ENCODE data around the gene TUBGCP3. TPM values are rescaled to one million over a fixed set of nuclear protein-coding genes. Genes with fewer than 3 reads are reported as not detected.

Gene TUBGCP3
- total RNA-seq, 1 experiment from 2014 or later, result 37.3 TPM

DNA sequence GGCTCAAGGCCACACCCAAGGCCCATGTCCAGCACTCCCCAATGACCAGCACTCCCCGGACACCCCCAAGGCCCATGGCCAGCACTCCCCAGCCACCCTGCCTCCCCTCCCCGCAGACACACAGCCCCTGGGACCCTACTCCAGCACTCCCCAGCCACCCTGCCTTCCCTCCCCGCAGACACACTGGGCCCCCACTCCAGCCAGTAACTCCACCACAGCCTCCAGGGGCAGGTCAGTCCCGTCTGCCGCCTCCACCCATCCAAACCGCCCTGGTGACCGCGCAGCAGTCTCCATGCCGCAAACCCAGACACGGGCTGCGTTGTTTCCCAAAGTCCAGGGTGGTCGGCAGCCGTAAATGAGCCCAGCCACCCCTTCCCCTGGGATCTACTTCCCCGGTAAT lies 141.1 kb downstream of the TUBGCP3 start:
- no peak overlapping the region for H3K4me2 ChIP-seq (ENCODE audit: insufficient read depth, insufficient read length, low read length)
- no CpG with 5 or more reads among the region's 14 CpGs for WGBS (ENCODE audit: extremely low coverage, insufficient read length, low lambda C conversion rate)
- no peaks in the 10 kb centered on the region for H3K79me2 ChIP-seq (ENCODE audit: insufficient read depth, low read length)

More for the DNA sequence above, 141.1 kb downstream of the TUBGCP3 start:
- H3K23me2 ChIP-seq (ENCODE audit: insufficient read length, low read depth, low read length, poor library complexity, severe bottlenecking), result no peaks in the 10 kb centered on the region
- peaks cover 56% of the 10 kb centered on the region for H3K27me3 Mint-ChIP-seq (ENCODE audit: low read depth)
- H2AFZ ChIP-seq (ENCODE audit: low read length), result no peak overlapping the region
- no peak overlapping the region for H3K27ac Mint-ChIP-seq
- peak; percentile 21 for DNase-seq
- H2BK12ac ChIP-seq (ENCODE audit: insufficient read length, low read depth, low read length), result no peak overlapping the region
- no peak overlapping the region for H3K4ac ChIP-seq (ENCODE audit: low read depth, low read length)
- H3K14ac ChIP-seq (ENCODE audit: insufficient read depth, low read length), result no peak overlapping the region
- no peak overlapping the region for H3K9ac ChIP-seq (ENCODE audit: extremely low read depth, insufficient read length, low read length)
- no peak overlapping the region for H2BK5ac ChIP-seq (ENCODE audit: insufficient read length, low read length)
- no peak overlapping the region for H2BK20ac ChIP-seq (ENCODE audit: low read depth, low read length, poor library complexity, severe bottlenecking)
- peaks cover 11 to 14% of the 10 kb centered on the region in 2 experiments for H3K4me1 Mint-ChIP-seq
- no peaks in the 10 kb centered on the region for H4K20me1 ChIP-seq (ENCODE audit: control insufficient read depth, insufficient read depth, insufficient read length)
- H3K9me3 ChIP-seq (ENCODE audit: control insufficient read depth, low read depth, low read length), result no peaks in the 10 kb centered on the region
- no peak overlapping the region for H2BK120ac ChIP-seq (ENCODE audit: low read depth, low read length, poor library complexity, severe bottlenecking)
- H3K23ac ChIP-seq (ENCODE audit: insufficient read length, low read depth, low read length), result no peak overlapping the region
- H2BK15ac ChIP-seq (ENCODE audit: low read depth, low read length), result no peak overlapping the region
- H3K9me3 Mint-ChIP-seq, result no peaks in the 10 kb centered on the region
- no peaks in the 10 kb centered on the region; the same call in 1 of the 2 replicates for H3K27me3 ChIP-seq (ENCODE audit: insufficient read depth, low read length)
- H4K8ac ChIP-seq (replicated peaks; ENCODE audit: insufficient read length, low read depth, low read length), result no peak overlapping the region
- no peaks in the 10 kb centered on the region for H3K79me1 ChIP-seq (ENCODE audit: insufficient read depth, low read depth, low read length, poor library complexity, severe bottlenecking)
- H3K27ac ChIP-seq (ENCODE audit: insufficient read length, low read depth, low read length), result no peak overlapping the region
- H3K56ac ChIP-seq (ENCODE audit: insufficient read length, low read depth, low read length), result no peak overlapping the region
- no peak for TF ChIP-seq CTCF (conservative IDR thresholded peaks at IDR 0.05)
- H3T11ph ChIP-seq (ENCODE audit: low read length), result no peak overlapping the region
- no peak overlapping the region for H4K91ac ChIP-seq (ENCODE audit: insufficient read length, low read depth, low read length)
- no peaks in the 10 kb centered on the region for H3K4me1 ChIP-seq (ENCODE audit: insufficient read depth, low read length)
- no peak overlapping the region for H4K5ac ChIP-seq (ENCODE audit: insufficient read length, low read depth, low read length)
- H3K18ac ChIP-seq (ENCODE audit: insufficient read length, low read depth, low read length), result no peak overlapping the region
- no peak overlapping the region for H2AK5ac ChIP-seq (ENCODE audit: insufficient read length, low read length)
- H3K4me3 Mint-ChIP-seq, result no peak overlapping the region
- H3K36me3 Mint-ChIP-seq (ENCODE audit: insufficient read depth in 1 of 3, low read depth in 3 of 3), result no peaks in the 10 kb centered on the region; a peak in 1 of 7 replicates

Measured in H9 (cell line).